Stimulated activated CD4-positive, alpha-beta T cell treated with anti-CD3 and anti-CD28 coated beads, Interleukin-1b, Interleukin-23, amount 100 ng/mL, for 24 hours (primary cell): ENCODE measurements around the gene KDF1.
"Not testable (repeated sequence)": the region's sequence is repeated elsewhere in the genome, so short reads cannot be mapped to it uniquely, and the experiment has no call there.

ENCODE experiments used
- DNase-seq, 4 experiments: peaks; one replicate each; pipeline ENCODE4 v3.0.0-alpha.2; 2020; ENCODE audit warnings: low read depth in 4 of 4, low spot score in 1 of 4

KDF1 gene

GRCh38 chr1:26956321-26956720 is 3.9 kb downstream of the KDF1 start:
- no peak for DNase-seq

GRCh38 chr1:26953374-26953773 is 6.9 kb downstream of the KDF1 start:
- no peak for DNase-seq

- DNase-seq, result no peak
Observed at GRCh38 chr1:26951821-26952497, 8.3 kb downstream of the KDF1 start.

- DNase-seq, result no peak
Observed at GRCh38 chr1:26951216-26951615, 9.1 kb downstream of the KDF1 start.

- DNase-seq, result no peak
Observed at GRCh38 chr1:26950602-26951001, 9.7 kb downstream of the KDF1 start.

- no peak for DNase-seq
Observed at GRCh38 chr1:26949926-26950319, 10.3 kb downstream of the KDF1 start.

- DNase-seq, result no peak
Observed at GRCh38 chr1:26949266-26949925, 10.9 kb downstream of the KDF1 start.

- not testable (repeated sequence) for DNase-seq
Observed at GRCh38 chr1:26948725-26949057, 11.6 kb downstream of the KDF1 start.

- no peak for DNase-seq
Observed at GRCh38 chr1:26946270-26946669, 14.0 kb downstream of the KDF1 start.

- DNase-seq, result no peak
Observed at GRCh38 chr1:26945728-26946127, 14.5 kb downstream of the KDF1 start.

GRCh38 chr1:26945138-26945537 is 15.1 kb downstream of the KDF1 start:
- no peak for DNase-seq

GRCh38 chr1:26942656-26943055 is 17.6 kb downstream of the KDF1 start:
- DNase-seq, result no peak

- no peak for DNase-seq
Observed at GRCh38 chr1:26941311-26941710, 19.0 kb downstream of the KDF1 start.

GRCh38 chr1:26938659-26939025 is 21.6 kb downstream of the KDF1 start:
- DNase-seq, result no peak

- DNase-seq, result no peak
Observed at GRCh38 chr1:26938004-26938658, 22.1 kb downstream of the KDF1 start.

GRCh38 chr1:26936823-26937222 is 23.4 kb downstream of the KDF1 start:
- DNase-seq, result no peak

GRCh38 chr1:26932531-26932930 is 27.7 kb downstream of the KDF1 start:
- DNase-seq, result no peak

GRCh38 chr1:26923711-26924110 is 36.6 kb downstream of the KDF1 start:
- DNase-seq, result no peak

- DNase-seq, result no peak
Observed at GRCh38 chr1:26922901-26923300, 37.4 kb downstream of the KDF1 start.

GRCh38 chr1:26922431-26922729 is 37.9 kb downstream of the KDF1 start:
- no peak for DNase-seq

GRCh38 chr1:26921540-26922430 is 38.5 kb downstream of the KDF1 start, which contains the start of gene NUDC:
TSS of gene NUDC (plus strand) at chr1:26921743. CDS start at chr1:26921849, 106 bp downstream.
- peak; percentile 86 to 93 (median 90) for DNase-seq

- no peak for DNase-seq
Observed at GRCh38 chr1:26921126-26921539, 39.1 kb downstream of the KDF1 start.
